Endothelial cell (in vitro differentiated cells): ENCODE data around the gene SPTBN2. TPM values are rescaled to one million over a fixed set of nuclear protein-coding genes. Genes with fewer than 3 reads are reported as not detected.

Experiments
- DNase-seq: peaks from one replicate; pipeline ENCODE4 v3.0.0; 2021; ENCODE audit warnings: low spot score
- H3K27ac Mint-ChIP-seq: one replicate; pipeline ENCODE4 v1.8.0; 2021; ENCODE audit warnings: mixed read lengths, inconsistent platforms; ENCODE audit not compliant: unreplicated experiment
- H3K27me3 Mint-ChIP-seq: one replicate; pipeline ENCODE4 v1.8.0; 2021; ENCODE audit warnings: mild to moderate bottlenecking, moderate library complexity, mixed read lengths, inconsistent platforms; ENCODE audit not compliant: unreplicated experiment
- H3K36me3 Mint-ChIP-seq: one replicate; pipeline ENCODE4 v1.8.0; 2021; ENCODE audit warnings: mild to moderate bottlenecking, low read depth, mixed read lengths, inconsistent platforms; ENCODE audit not compliant: unreplicated experiment
- H3K4me1 Mint-ChIP-seq: one replicate; pipeline ENCODE4 v1.8.0; 2021; ENCODE audit warnings: mild to moderate bottlenecking, mixed read lengths, inconsistent platforms; ENCODE audit not compliant: unreplicated experiment
- H3K4me3 Mint-ChIP-seq: one replicate; pipeline ENCODE4 v1.8.0; 2021; ENCODE audit warnings: mild to moderate bottlenecking, mixed read lengths, inconsistent platforms; ENCODE audit not compliant: unreplicated experiment
- H3K9me3 Mint-ChIP-seq: one replicate; pipeline ENCODE4 v1.8.0; 2021; ENCODE audit warnings: mixed read lengths, inconsistent platforms; ENCODE audit not compliant: unreplicated experiment
- total RNA-seq: library from RNA; stranded (reverse); fragmentation: NEBNext Ultra II Directional; extraction: Animal tissue kit (Norgen Biotek cat#: 25700); gene quantifications from one replicate; pipeline ENCODE4 v1.2.1, GENCODE V29; 2021; ENCODE audit not compliant: unreplicated experiment
- TF ChIP-seq, protein P1 (sequence below): fragments of 200-600 bp; sonication (generic); IDR thresholded peaks from one replicate; pipeline ENCODE4 v1.5.0; 2021; ENCODE audit warnings: antibody characterized with exemption; ENCODE audit not compliant: unreplicated experiment

Gene SPTBN2
- total RNA-seq, 1 donor from 2014 or later = 17.1 TPM

DNA sequence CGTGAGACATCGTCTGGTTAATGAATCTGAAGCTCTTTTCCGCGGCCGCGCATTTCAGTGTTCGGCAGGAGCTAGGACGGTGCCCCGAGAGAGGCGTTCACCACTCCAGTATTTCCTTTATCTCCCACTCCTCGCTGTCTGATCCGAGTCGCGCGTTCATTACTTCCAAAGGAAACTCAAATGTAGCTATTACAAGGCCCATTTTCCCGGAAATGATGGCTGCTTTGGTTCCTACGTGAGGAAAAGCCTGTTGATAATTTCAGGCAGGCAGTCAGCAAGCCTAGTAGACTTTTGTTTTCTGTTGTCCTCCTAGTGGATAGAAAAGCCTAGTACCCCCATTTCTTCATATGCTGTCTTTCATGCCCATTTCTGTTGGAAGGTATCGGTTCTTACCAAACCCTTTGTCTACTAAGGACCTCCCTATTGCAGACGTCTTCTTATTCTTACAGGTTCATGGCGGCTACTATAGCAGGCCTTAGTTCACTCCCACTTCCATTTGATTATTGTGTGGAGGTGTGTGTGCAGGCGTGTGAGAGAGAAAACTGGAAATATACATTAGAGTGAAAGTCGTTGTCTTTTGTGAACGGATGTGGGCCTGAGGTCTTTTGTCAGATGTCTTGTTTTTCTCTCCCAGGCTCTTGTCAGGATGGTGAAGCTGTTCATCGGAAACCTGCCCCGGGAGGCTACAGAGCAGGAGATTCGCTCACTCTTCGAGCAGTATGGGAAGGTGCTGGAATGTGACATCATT lies 89.8 kb downstream of the SPTBN2 start:
- TF ChIP-seq, protein P1, sequence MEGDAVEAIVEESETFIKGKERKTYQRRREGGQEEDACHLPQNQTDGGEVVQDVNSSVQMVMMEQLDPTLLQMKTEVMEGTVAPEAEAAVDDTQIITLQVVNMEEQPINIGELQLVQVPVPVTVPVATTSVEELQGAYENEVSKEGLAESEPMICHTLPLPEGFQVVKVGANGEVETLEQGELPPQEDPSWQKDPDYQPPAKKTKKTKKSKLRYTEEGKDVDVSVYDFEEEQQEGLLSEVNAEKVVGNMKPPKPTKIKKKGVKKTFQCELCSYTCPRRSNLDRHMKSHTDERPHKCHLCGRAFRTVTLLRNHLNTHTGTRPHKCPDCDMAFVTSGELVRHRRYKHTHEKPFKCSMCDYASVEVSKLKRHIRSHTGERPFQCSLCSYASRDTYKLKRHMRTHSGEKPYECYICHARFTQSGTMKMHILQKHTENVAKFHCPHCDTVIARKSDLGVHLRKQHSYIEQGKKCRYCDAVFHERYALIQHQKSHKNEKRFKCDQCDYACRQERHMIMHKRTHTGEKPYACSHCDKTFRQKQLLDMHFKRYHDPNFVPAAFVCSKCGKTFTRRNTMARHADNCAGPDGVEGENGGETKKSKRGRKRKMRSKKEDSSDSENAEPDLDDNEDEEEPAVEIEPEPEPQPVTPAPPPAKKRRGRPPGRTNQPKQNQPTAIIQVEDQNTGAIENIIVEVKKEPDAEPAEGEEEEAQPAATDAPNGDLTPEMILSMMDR = no peak
- peak; percentile 20 for DNase-seq

DNA sequence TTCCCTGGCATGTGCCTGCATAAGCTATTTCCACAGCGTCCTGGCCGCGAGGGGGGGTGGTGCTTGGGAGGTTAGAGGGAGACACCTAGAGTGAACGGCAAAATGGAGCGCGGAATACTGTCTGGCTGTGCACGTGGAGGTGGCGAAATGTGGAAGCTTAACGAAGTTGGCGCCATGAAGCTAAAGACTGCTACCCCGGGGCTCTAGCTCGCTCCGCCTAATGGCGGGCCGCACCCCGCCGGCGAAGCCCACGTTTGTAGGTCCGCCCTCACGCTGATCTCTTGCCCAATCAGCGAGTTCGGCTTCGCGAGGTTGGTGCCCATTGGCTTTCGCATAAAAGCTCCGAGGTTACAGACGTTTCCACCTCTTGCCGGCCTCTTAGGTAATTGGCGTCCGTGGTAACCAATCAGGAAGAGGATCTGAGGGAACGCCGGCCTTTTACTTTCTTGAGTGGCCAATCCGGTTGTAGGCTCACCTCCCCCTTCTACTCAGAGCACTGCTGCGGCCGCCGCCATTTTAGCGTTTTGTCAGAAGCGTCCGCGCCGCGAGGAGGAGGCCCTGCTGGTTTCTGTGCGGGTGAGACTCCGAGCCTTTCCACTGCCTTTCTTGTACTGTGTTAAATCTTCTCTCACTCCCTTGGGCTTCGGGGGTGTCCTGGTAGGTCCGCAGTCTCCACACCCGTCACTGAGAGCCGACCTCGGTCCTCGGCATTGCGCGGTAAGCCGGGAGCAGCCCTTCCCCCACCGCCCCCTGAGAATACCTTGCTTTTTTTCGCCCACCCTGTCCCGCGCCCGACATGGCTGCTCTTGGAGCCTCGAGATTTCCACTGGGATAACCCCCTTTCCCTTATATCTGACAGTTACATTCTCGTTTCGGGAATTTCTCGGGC lies 90.6 kb downstream of the SPTBN2 start, which contains the start of gene RBM4:
Gene RBM4, plus strand, starts transcription at position 527 of the 889 bp plus-strand sequence. CDS start 1,009 bp downstream, outside the sequence.
- peaks cover 12% of the 10 kb centered on the region for H3K27me3 Mint-ChIP-seq
- H3K27ac Mint-ChIP-seq = peak within 1 kb of the TSS; percentile 100
- TF ChIP-seq, protein P1 = no peak
- H3K4me1 Mint-ChIP-seq = peaks cover 54% of the 10 kb centered on the region
- peak; percentile 91 for DNase-seq
- H3K36me3 Mint-ChIP-seq = peaks cover 27% of the 10 kb centered on the region
- H3K9me3 Mint-ChIP-seq = no peaks in the 10 kb centered on the region
- peak within 1 kb of the TSS; percentile 100 for H3K4me3 Mint-ChIP-seq

More for the DNA sequence above, 89.8 kb downstream of the SPTBN2 start:
- H3K27ac Mint-ChIP-seq = peak overlapping the region; percentile 100
- peaks cover 12% of the 10 kb centered on the region for H3K27me3 Mint-ChIP-seq
- H3K4me1 Mint-ChIP-seq = peaks cover 58% of the 10 kb centered on the region
- peak overlapping the region; percentile 100 for H3K4me3 Mint-ChIP-seq
- H3K9me3 Mint-ChIP-seq = no peaks in the 10 kb centered on the region
- H3K36me3 Mint-ChIP-seq = peaks cover 30% of the 10 kb centered on the region

DNA sequence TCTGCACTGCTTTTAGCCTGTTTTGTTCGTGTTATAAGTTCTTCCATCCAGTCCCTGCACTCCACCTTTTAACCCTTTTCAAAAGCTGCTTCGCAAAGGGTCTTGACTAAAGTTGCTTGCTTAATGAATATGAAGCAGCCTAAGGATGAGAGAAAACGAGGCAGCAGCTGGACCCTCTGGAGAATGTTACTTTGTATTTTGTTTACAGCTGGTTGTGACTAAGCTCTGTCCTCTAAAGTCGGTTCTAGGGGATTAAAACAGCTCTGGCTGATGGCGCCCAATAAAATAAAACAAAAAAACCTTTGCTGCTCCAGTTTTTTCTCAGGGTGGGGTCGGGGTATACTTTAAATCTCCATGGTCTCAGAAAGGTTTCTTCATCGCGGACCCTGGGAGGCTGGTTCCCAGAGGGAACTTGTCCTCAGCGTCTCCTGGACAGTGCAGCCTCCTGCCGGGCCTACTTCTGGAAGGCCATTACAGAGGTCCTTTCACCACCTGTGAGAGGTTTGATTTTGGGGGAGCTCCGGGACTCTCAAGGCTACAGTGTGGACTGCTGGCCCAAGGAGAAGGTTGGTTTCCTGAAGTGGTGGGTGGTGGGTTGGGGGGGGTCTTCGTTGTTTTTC lies 91.3 kb downstream of the SPTBN2 start:
- Mint-ChIP-seq H3K4me3 (peak overlapping the region; percentile 100), H3K27me3 (peaks cover 6% of the 10 kb centered on the region), H3K36me3 (peaks cover 20% of the 10 kb centered on the region), H3K27ac (peak overlapping the region; percentile 100), H3K9me3 (no peaks in the 10 kb centered on the region), H3K4me1 (peaks cover 46% of the 10 kb centered on the region)
- TF ChIP-seq, protein P1 = no peak
- DNase-seq = peak; percentile 16

DNA sequence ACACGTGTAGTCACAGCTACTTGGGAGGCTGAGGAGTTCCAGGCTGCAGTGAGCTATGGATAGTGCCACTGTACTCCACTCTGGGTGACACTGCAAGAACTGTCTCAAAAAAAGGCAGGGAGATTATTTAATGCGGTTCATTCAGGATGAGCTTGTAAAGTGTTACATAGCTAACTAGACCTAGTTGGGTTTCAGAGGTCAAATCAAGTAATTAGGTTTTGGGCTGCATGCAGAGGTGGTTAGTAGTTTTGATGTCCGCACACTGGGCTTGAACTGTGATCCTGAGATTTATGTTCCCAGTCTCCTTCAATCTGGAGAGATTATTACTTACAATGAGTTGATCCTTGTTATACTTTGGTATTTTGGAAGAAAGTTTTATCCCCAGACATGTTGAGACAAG lies 92.6 kb downstream of the SPTBN2 start:
- Mint-ChIP-seq H3K27ac (no peak overlapping the region), H3K36me3 (peaks cover 12% of the 10 kb centered on the region), H3K4me1 (peaks cover 35% of the 10 kb centered on the region), H3K4me3 (no peak overlapping the region), H3K27me3 (peaks cover 6% of the 10 kb centered on the region), H3K9me3 (no peaks in the 10 kb centered on the region)
- TF ChIP-seq, protein P1 = no peak
- DNase-seq = no peak

Other genes starting within 250 kb of the SPTBN2 start
- 41.3 TPM for gene DPP3, start 248.8 kb downstream of the SPTBN2 start, total RNA-seq
- gene BBS1, start 218.6 kb downstream of the SPTBN2 start, total RNA-seq = 35.8 TPM
- gene ZDHHC24, start 183.2 kb downstream of the SPTBN2 start, total RNA-seq = 10.3 TPM
- gene ACTN3, start 182.3 kb downstream of the SPTBN2 start, total RNA-seq = 0.21 TPM
- 9.2 TPM for gene CTSF, start 160.6 kb downstream of the SPTBN2 start, total RNA-seq
- 0.54 TPM for gene CCDC87, start 136.2 kb downstream of the SPTBN2 start, total RNA-seq
- gene CCS, start 136.0 kb downstream of the SPTBN2 start, total RNA-seq = 51.2 TPM
- gene RBM14, start 112.6 kb downstream of the SPTBN2 start, total RNA-seq = 84.2 TPM
- gene RBM4, start 90.5 kb downstream of the SPTBN2 start, total RNA-seq = 187 TPM
- gene RBM4B, start 51.3 kb downstream of the SPTBN2 start, total RNA-seq = 29.3 TPM
- 25.2 TPM for gene RCE1, start 114.2 kb upstream of the SPTBN2 start, total RNA-seq
- 21.4 TPM for gene LRFN4, start 127.8 kb upstream of the SPTBN2 start, total RNA-seq
- gene PC, start 229.2 kb upstream of the SPTBN2 start, total RNA-seq = 5.8 TPM
- not detected for gene C11orf86, start 246.1 kb upstream of the SPTBN2 start, total RNA-seq